Fibroblast of lung (primary cell): ENCODE data around the gene TMEM270. TPM values are rescaled to one million over a fixed set of nuclear protein-coding genes. Genes with fewer than 3 reads are reported as not detected.

Source experiments
- DNase-seq, 2 donors: peaks; one replicate each; pipeline versions ENCODE4 v3.0.0 to v3.0.0-alpha.2; 2010; ENCODE audit warnings: low read depth in 2 of 2
- H2AFZ ChIP-seq: 2 replicates; pipeline ENCODE4 v1.5.1; 2012; ENCODE audit warnings: low read length, control low read depth, inconsistent platforms
- H3K27ac ChIP-seq: 2 replicates; pipeline ENCODE4 v1.5.1; 2011; ENCODE audit warnings: low read length, control low read depth; ENCODE audit not compliant: insufficient read depth
- H3K27me3 ChIP-seq: 2 replicates; pipeline ENCODE4 v1.5.1; 2011; ENCODE audit warnings: mild to moderate bottlenecking, low read length; ENCODE audit not compliant: control insufficient read depth, insufficient read depth
- H3K36me3 ChIP-seq: 2 replicates; pipeline ENCODE4 v1.5.1; 2011; ENCODE audit warnings: low read length; ENCODE audit not compliant: control insufficient read depth, insufficient read depth
- H3K4me1 ChIP-seq: 2 replicates; pipeline ENCODE4 v1.5.1; 2011; ENCODE audit warnings: low read length; ENCODE audit not compliant: control insufficient read depth, insufficient read depth; ENCODE audit errors: extremely low read depth
- H3K4me2 ChIP-seq: 2 replicates; pipeline ENCODE4 v1.5.1; 2011; ENCODE audit warnings: low read length, control low read depth; ENCODE audit not compliant: insufficient read depth; ENCODE audit errors: extremely low read depth
- H3K4me3 ChIP-seq, 4 experiments: fragments of 200-600 bp in 1 of 4; sonication (generic) in 1 of 4; replicated peaks in 1 of 4; 2 replicates each; pipeline ENCODE4 v1.5.1; 2011 to 2016; ENCODE audit warnings: low read length in 4 of 4, low read depth in 3 of 4, mild to moderate bottlenecking in 3 of 4, control low read depth in 2 of 4, inconsistent platforms in 1 of 4, mixed read lengths in 1 of 4; ENCODE audit not compliant: insufficient read depth in 1 of 4; ENCODE audit errors: control extremely low read depth in 1 of 4
- H3K79me2 ChIP-seq: 2 replicates; pipeline ENCODE4 v1.5.1; 2012; ENCODE audit warnings: mild to moderate bottlenecking, low read length, inconsistent platforms; ENCODE audit not compliant: control insufficient read depth, insufficient read depth
- H3K9ac ChIP-seq: 2 replicates; pipeline ENCODE4 v1.5.1; 2011; ENCODE audit warnings: mild to moderate bottlenecking, low read length, control low read depth; ENCODE audit not compliant: insufficient read depth
- H3K9me3 ChIP-seq: 2 replicates; pipeline ENCODE4 v1.5.1; 2012; ENCODE audit warnings: low read depth, low read length; ENCODE audit not compliant: control insufficient read depth, insufficient read depth
- H4K20me1 ChIP-seq: 2 replicates; pipeline ENCODE4 v1.5.1; 2011; ENCODE audit warnings: low read length; ENCODE audit not compliant: control insufficient read depth, insufficient read depth; ENCODE audit errors: extremely low read depth
- EZH2 ChIP-seq: IDR thresholded peaks from 2 replicates; pipeline ENCODE4 v1.5.1; 2012; ENCODE audit warnings: low read length, control low read depth, mild to moderate bottlenecking; ENCODE audit errors: missing control alignments
- polyA plus RNA-seq, 2 donors: library from polyadenylated mRNA; depleted of rRNA in 1 of 2; stranded (reverse) in 1 of 2; unstranded in 1 of 2; fragments of >200 nt; gene quantifications; 2 replicates each; pipeline ENCODE4 v1.2.1, GENCODE V29; 2011 to 2012; ENCODE audit warnings: missing spikeins in 1 of 2
- total RNA-seq: library from RNA; depleted of rRNA; stranded (reverse); fragments of >200 nt; gene quantifications from 2 replicates; pipeline ENCODE4 v1.2.1, GENCODE V29; 2014
- TF ChIP-seq, protein P1 (sequence below), 2 donors: IDR thresholded peaks in 1 of 2; conservative IDR thresholded peaks in 1 of 2; 1 replicate in 1 of 2; 2 replicates in 1 of 2; pipeline ENCODE4 v1.5.1; 2011 to 2012; ENCODE audit warnings: low read length in 2 of 2, control low read depth in 1 of 2, inconsistent platforms in 1 of 2, low read depth in 1 of 2, mild to moderate bottlenecking in 1 of 2

The TMEM270 gene
- total and polyA plus RNA-seq, 2 donors (not counting 1 experiment from before 2014, with no cell fraction given), result not detected

DNA sequence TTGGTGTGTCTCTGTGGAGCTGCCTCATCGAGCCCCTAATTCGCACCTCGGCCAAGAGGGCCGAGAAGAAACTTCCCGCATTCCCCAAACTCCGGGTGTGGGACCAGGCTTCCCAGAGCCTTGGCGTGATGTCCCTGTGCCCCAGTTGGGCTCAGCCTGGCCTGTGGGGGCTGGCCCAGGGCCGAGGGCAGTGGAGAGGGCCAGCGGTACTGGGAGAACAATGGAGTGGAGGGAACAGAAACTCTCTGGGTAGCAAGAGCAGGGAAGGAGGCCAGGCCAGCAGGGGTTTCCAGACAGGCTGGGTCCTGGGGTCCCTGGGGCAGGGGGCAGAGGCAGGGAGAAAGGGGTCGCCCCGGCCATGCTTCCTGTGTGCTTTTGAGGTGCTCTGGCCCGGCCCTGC, 16.0 kb downstream of the TMEM270 start:
- no peak overlapping the region for H3K4me2 ChIP-seq
- peaks cover 2% of the 10 kb centered on the region for H3K27me3 ChIP-seq
- no peaks in the 10 kb centered on the region for H4K20me1 ChIP-seq
- no peak overlapping the region for H3K27ac ChIP-seq
- H3K9ac ChIP-seq, result no peak overlapping the region
- H3K79me2 ChIP-seq, result no peaks in the 10 kb centered on the region
- DNase-seq, result no peak
- H3K4me3 ChIP-seq, result no peak overlapping the region
- no peaks in the 10 kb centered on the region for H3K9me3 ChIP-seq
- no peak overlapping the region for H2AFZ ChIP-seq
- TF ChIP-seq, protein P1, sequence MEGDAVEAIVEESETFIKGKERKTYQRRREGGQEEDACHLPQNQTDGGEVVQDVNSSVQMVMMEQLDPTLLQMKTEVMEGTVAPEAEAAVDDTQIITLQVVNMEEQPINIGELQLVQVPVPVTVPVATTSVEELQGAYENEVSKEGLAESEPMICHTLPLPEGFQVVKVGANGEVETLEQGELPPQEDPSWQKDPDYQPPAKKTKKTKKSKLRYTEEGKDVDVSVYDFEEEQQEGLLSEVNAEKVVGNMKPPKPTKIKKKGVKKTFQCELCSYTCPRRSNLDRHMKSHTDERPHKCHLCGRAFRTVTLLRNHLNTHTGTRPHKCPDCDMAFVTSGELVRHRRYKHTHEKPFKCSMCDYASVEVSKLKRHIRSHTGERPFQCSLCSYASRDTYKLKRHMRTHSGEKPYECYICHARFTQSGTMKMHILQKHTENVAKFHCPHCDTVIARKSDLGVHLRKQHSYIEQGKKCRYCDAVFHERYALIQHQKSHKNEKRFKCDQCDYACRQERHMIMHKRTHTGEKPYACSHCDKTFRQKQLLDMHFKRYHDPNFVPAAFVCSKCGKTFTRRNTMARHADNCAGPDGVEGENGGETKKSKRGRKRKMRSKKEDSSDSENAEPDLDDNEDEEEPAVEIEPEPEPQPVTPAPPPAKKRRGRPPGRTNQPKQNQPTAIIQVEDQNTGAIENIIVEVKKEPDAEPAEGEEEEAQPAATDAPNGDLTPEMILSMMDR (conservative IDR thresholded peaks at IDR 0.05 in 1 of 2, IDR thresholded peaks at IDR 0.05 in 1 of 2; ENCODE audit: low read depth in 1 of 2, low read length in 2 of 2), result no peak
- TF ChIP-seq EZH2, result no peak
- no peaks in the 10 kb centered on the region for H3K36me3 ChIP-seq
- peaks cover 15% of the 10 kb centered on the region for H3K4me1 ChIP-seq

DNA sequence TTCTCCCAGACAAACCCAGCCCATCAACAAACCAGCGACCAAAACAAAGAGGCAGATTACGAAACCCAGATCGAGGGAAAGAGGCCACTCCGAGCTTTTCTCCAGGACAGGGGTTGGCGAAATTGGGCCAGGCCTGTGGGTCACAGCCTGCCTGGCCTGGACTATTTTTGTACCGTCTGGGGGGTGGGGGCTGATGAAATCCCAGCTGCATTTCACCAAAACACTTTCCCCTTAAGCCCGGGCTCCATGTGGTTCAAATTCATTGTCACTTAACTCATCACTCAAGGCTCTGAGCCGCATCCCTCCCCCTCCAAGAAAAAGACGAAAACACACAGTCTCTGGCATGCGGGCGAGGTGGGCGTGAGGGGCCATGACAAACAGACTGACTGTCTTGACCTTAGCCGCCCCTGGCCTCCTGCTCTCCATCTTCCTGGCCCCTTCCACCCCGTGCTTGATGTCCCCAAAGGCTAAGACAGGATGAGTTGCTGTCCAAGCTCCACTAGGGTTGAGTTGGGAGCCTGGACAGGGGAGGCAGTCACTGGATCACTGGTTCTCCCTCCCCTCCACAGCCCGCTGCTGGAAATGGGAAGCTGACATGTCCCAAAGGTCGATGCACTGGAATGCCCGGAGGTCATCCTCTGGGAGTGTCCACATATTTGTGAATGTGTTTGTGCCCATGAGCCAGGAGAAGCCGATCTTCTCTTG, 19.2 kb downstream of the TMEM270 start:
- peak in 1 of 2 donors; percentile 90 for DNase-seq
- Histone ChIP-seq H3K4me3 (no peak overlapping the region), H3K4me2 (peak overlapping the region; percentile 46), H3K27ac (no peak overlapping the region), H2AFZ (no peak overlapping the region), H3K9me3 (no peaks in the 10 kb centered on the region), H3K79me2 (no peaks in the 10 kb centered on the region), H3K36me3 (no peaks in the 10 kb centered on the region), H3K4me1 (peaks cover 15% of the 10 kb centered on the region), H3K9ac (no peak overlapping the region), H4K20me1 (no peaks in the 10 kb centered on the region), H3K27me3 (peaks cover 2% of the 10 kb centered on the region)
- TF ChIP-seq, protein P1 (conservative IDR thresholded peaks at IDR 0.05 in 1 of 2, IDR thresholded peaks at IDR 0.05 in 1 of 2; ENCODE audit: low read depth in 1 of 2, low read length in 2 of 2), result no peak
- no peak for TF ChIP-seq EZH2

DNA sequence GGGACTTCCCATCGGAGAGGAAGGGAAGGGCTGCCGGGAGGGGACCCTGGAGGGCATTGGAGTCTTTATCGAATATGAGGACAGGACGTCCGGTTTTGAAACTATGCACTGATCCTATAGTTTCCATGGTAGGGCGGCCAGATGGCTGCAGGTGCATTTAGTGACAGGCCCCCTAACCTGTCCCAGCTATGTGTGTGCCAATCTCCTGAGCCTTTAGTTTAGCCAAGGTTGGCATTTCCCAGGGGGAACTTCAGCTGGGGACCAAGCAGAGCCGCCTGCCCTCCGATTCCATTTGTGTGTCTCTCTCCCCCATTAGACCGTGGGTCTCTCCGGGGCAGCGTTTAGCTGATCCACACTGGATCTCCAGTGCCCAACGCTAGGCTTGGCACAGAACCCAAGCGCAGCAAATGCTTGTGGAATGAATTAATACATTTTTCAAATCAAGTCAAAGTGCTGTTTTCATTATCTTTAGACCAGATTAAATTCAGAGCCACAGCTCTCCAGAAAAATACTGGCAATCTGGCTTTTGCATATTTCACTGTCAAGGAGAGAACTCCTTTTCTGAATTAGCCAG, 19.9 kb downstream of the TMEM270 start:
- no peaks in the 10 kb centered on the region for H4K20me1 ChIP-seq
- no peak overlapping the region for H2AFZ ChIP-seq
- H3K4me2 ChIP-seq, result no peak overlapping the region
- no peaks in the 10 kb centered on the region for H3K36me3 ChIP-seq
- no peak overlapping the region for H3K9ac ChIP-seq
- H3K27me3 ChIP-seq, result peaks cover 2% of the 10 kb centered on the region
- no peak overlapping the region for H3K4me3 ChIP-seq
- TF ChIP-seq EZH2, result no peak
- TF ChIP-seq, protein P1 (conservative IDR thresholded peaks at IDR 0.05 in 1 of 2, IDR thresholded peaks at IDR 0.05 in 1 of 2; ENCODE audit: low read depth in 1 of 2, low read length in 2 of 2), result no peak
- DNase-seq, result no peak
- no peak overlapping the region for H3K27ac ChIP-seq
- H3K4me1 ChIP-seq, result peaks cover 15% of the 10 kb centered on the region
- H3K79me2 ChIP-seq, result no peaks in the 10 kb centered on the region
- H3K9me3 ChIP-seq, result no peaks in the 10 kb centered on the region
